Activated naive CD4-positive, alpha-beta T cell treated with anti-CD3 and anti-CD28 coated beads, Interleukin-2, amount 10 ng/mL, durations not matched to agents 7 days and 5 days (primary cell): ENCODE results near the gene KRT17.
"Not testable (repeated sequence)": the region's sequence is repeated elsewhere in the genome, so short reads cannot be mapped to it uniquely, and the experiment has no call there.

Experiments
- CTCF ChIA-PET: fragments of 350-600 bp; sonication (Branson Sonifier 250); formaldehyde crosslinking; loops from one replicate; lab custom pipeline; 2021; ENCODE audit warnings: antibody characterized with exemption; lab: Charles Lee
- DNase-seq: peaks from one replicate; pipeline ENCODE4 v3.0.0-alpha.2; 2020
- H3K27ac Mint-ChIP-seq: one replicate; pipeline ENCODE4 v1.8.0; 2021; ENCODE audit warnings: mild to moderate bottlenecking, moderate library complexity, mixed read lengths
- H3K27me3 Mint-ChIP-seq: one replicate; pipeline ENCODE4 v1.8.0; 2021; ENCODE audit warnings: mild to moderate bottlenecking, mixed read lengths
- H3K36me3 Mint-ChIP-seq: one replicate; pipeline ENCODE4 v1.8.0; 2021; ENCODE audit warnings: mixed read lengths
- H3K4me1 Mint-ChIP-seq: one replicate; pipeline ENCODE4 v1.8.0; 2021; ENCODE audit warnings: mixed read lengths
- H3K4me3 Mint-ChIP-seq: one replicate; pipeline ENCODE4 v1.8.0; 2021; ENCODE audit warnings: mild to moderate bottlenecking, moderate library complexity, mixed read lengths
- H3K9me3 Mint-ChIP-seq: one replicate; pipeline ENCODE4 v1.8.0; 2021; ENCODE audit warnings: mixed read lengths

Gene KRT17

DNA sequence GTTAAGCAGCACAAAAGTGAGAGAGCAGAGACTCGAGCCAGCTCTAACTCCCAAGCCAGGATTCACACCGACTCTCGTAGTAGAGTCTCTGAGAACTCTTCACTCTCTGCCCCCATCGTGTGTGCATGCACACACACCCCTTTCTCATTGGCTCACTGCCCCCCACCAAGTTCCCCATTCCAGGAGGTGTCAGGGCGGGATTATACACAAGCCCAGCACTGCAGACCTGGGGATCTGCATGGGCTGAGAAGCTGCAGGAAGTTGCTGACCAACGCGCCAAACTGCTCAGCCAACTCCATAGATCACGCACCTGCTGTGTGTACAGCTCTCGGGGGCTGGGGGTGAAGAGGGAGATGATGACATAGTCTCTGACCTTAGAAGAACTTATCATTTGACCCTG is 9.6 kb downstream of the KRT17 start:
- peaks cover 16% of the 10 kb centered on the region for H3K27me3 Mint-ChIP-seq
- H3K27ac Mint-ChIP-seq, H3K4me3 Mint-ChIP-seq, CTCF ChIA-PET, H3K4me1 Mint-ChIP-seq, DNase-seq, H3K9me3 Mint-ChIP-seq, H3K36me3 Mint-ChIP-seq: not testable (repeated sequence)

- DNase-seq: no peak
- H3K4me1 Mint-ChIP-seq: no peaks in the 10 kb centered on the region
- CTCF ChIA-PET: no interaction called here
- peaks cover 21% of the 10 kb centered on the region for H3K27me3 Mint-ChIP-seq
- no peak overlapping the region for H3K27ac Mint-ChIP-seq
- no peak overlapping the region for H3K4me3 Mint-ChIP-seq
- H3K36me3 Mint-ChIP-seq: no peaks in the 10 kb centered on the region
- H3K9me3 Mint-ChIP-seq: no peaks in the 10 kb centered on the region
Measured at GRCh38 chr17:41614098-41614497, 10.3 kb downstream of the KRT17 start.

DNA sequence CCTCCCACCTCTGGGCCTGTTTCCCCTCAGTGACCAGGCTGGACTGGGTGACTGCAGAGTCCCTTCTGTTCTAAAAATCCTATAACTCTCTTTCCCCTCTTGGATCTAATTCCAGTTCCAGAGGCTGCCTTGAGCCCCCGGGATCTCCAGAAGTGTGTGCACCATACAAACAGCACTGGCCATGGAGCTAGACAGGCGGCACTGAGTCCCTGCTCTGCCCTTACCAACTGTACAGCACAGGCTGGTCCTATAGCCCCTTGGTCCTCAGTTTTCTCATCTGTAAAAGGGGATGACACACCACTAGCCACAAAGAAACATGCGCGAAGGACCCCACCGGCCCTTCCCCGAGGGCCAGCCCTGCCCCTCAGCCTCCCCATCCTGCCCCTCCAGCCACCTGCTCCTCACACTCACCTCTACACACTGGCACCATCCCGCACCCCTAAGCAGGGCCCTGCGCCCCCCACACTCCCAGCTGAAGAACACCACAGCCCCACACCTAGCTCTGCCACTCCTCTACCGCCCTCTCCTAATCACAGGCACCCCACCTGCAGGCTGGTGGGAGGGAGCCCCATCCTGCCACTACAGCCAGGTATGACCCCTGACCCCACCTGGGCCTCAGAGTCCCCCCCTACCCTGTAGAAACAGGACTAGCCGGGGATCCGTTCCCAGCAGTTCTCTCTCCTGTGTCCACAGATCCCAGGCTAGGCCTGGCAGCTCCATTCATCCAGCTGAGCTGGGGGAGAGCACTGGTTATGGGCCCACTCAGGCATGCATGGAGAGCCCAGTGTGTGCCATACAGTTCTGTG is 10.9 kb downstream of the KRT17 start:
- no peaks in the 10 kb centered on the region for H3K9me3 Mint-ChIP-seq
- CTCF ChIA-PET: no interaction called here

DNA sequence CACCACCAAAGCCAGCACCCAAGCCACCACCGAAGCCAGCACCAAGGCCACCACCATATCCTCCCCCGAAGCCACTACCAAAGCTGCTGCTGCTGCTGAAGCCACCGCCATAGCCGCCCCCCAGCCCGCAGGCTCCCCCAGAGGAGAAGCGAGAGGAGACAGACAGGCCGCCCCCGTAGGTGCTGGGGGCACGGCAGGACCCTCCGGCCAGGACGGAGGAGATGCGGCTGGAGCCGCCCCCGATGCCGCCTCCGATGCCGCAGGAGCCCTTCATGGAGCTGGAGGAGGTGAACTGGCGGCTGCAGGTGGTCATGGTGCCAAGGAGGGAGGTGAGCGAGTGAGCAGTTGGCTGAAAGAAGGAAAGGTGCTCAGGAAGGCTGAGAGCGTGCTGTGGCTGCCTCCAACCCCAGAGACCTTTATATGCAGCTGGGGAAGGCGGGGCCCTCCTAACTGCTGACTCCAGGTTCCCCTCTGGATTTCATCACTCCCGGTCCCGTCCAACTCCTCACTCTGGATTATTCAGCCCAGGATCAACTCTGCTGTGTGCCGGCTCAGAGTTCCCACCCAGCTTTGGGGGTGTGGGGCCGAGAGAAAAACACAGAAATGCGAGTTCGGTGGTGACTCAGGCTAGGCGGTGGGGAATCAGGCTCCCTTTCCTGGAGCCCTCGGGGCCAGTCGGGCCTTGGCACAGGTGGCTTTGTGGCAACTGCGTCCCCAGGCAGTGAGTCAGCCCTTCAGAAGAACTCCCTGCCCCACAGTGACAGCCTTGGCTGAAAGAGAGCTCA is 11.8 kb downstream of the KRT17 start, which contains the start of gene KRT16:
TSS of gene KRT16 (minus strand) at position 392 of the 785 bp plus-strand sequence. CDS start at position 313, 79 bp downstream.
- CTCF ChIA-PET, H3K4me3 Mint-ChIP-seq, H3K4me1 Mint-ChIP-seq, DNase-seq, H3K9me3 Mint-ChIP-seq, H3K27ac Mint-ChIP-seq, H3K36me3 Mint-ChIP-seq: not testable (repeated sequence)
- H3K27me3 Mint-ChIP-seq: peaks cover 28% of the 10 kb centered on the region

More for the DNA sequence above, 10.9 kb downstream of the KRT17 start:
- no peak overlapping the region for H3K4me3 Mint-ChIP-seq
- no peaks in the 10 kb centered on the region for H3K36me3 Mint-ChIP-seq
- no peak overlapping the region for H3K27ac Mint-ChIP-seq
- H3K27me3 Mint-ChIP-seq: peaks cover 28% of the 10 kb centered on the region
- DNase-seq: no peak
- no peaks in the 10 kb centered on the region for H3K4me1 Mint-ChIP-seq

DNA sequence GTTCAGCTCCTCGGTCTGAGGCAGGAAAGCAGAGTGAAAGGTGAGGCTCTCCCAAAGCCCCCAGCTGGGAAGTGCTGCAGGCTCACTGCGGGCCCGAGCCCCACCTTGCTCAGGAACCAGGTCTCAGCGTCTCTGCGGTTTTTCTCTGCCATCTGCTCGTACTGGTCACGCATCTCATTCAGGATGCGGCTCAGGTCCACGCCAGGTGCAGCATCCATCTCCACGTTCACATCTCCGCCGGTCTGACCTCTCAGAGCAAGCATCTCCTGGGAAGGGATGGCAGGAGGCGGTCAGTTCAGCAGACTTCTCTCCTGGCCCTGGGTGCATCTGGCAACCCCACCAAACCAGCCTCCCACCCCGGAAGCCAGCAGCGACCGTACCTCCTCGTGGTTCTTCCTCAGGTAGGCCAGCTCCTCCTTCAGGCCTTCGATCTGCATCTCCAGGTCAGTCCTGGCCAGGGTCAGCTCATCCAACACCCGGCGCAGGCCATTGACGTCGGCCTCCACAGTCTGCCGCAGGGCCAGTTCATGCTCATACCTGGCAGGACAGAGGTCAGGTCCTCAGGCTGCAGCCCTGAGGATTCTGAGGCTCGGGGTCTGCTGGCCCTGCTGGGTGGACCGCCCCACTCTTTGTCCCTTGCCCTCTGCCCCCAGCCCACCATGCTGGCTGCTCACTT is 13.3 kb downstream of the KRT17 start:
- no peak for DNase-seq
- Mint-ChIP-seq H3K27ac (no peak overlapping the region), H3K9me3 (peaks cover 13% of the 10 kb centered on the region), H3K36me3 (no peaks in the 10 kb centered on the region), H3K27me3 (peaks cover 30% of the 10 kb centered on the region), H3K4me1 (no peaks in the 10 kb centered on the region), H3K4me3 (no peak overlapping the region)
- CTCF ChIA-PET: no interaction called here

DNA sequence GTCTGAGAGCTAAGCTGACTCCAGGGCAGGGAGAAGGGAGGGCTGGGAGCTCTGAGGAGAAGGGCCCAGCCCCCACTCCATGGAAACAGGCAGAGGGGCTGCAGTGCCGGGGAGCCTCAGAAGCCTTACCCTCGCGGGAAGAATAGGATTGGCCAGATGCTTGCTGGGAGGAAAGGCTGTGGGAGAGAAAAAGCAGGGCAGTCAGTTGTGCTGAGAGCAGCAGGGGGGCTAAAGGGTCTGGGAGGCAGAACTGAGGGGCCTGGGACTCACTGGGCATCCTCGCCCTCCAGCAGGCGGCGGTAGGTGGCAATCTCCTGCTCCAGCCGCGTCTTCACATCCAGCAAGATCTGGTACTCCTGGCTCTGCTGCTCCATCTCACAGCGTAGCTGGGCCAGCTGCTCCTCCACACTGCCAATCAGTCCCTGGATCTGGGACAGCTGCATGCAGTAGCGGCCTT is 14.3 kb downstream of the KRT17 start:
- H3K4me1 Mint-ChIP-seq, CTCF ChIA-PET, DNase-seq, H3K36me3 Mint-ChIP-seq, H3K27ac Mint-ChIP-seq, H3K4me3 Mint-ChIP-seq: not testable (repeated sequence)
- Mint-ChIP-seq H3K27me3 (peaks cover 39% of the 10 kb centered on the region), H3K9me3 (peaks cover 13% of the 10 kb centered on the region)

GRCh38 chr17:41606930-41607329 is 17.4 kb downstream of the KRT17 start:
- H3K4me3 Mint-ChIP-seq, CTCF ChIA-PET, DNase-seq, H3K36me3 Mint-ChIP-seq, H3K27ac Mint-ChIP-seq, H3K4me1 Mint-ChIP-seq: not testable (repeated sequence)
- Mint-ChIP-seq H3K27me3 (peaks cover 44% of the 10 kb centered on the region), H3K9me3 (peaks cover 13% of the 10 kb centered on the region)

GRCh38 chr17:41602524-41602923 is 21.9 kb downstream of the KRT17 start:
- Mint-ChIP-seq H3K4me3 (no peak overlapping the region), H3K36me3 (no peaks in the 10 kb centered on the region), H3K4me1 (no peaks in the 10 kb centered on the region), H3K9me3 (peaks cover 11% of the 10 kb centered on the region), H3K27ac (no peak overlapping the region), H3K27me3 (peaks cover 19% of the 10 kb centered on the region)
- CTCF ChIA-PET: no interaction called here
- DNase-seq: no peak

- H3K36me3 Mint-ChIP-seq: no peaks in the 10 kb centered on the region
- no peaks in the 10 kb centered on the region for H3K4me1 Mint-ChIP-seq
- no peak overlapping the region for H3K27ac Mint-ChIP-seq
- peaks cover 16% of the 10 kb centered on the region for H3K27me3 Mint-ChIP-seq
- H3K4me3 Mint-ChIP-seq: no peak overlapping the region
- CTCF ChIA-PET: no interaction called here
- H3K9me3 Mint-ChIP-seq: no peaks in the 10 kb centered on the region
- no peak for DNase-seq
Measured at GRCh38 chr17:41600318-41600717, 24.1 kb downstream of the KRT17 start.

- Mint-ChIP-seq H3K36me3 (no peaks in the 10 kb centered on the region), H3K9me3 (no peaks in the 10 kb centered on the region), H3K4me3 (no peak overlapping the region), H3K4me1 (no peaks in the 10 kb centered on the region), H3K27ac (no peak overlapping the region), H3K27me3 (peaks cover 20% of the 10 kb centered on the region)
- no peak for DNase-seq
- CTCF ChIA-PET: no interaction called here
Measured at GRCh38 chr17:41599680-41600079, 24.7 kb downstream of the KRT17 start.

DNA sequence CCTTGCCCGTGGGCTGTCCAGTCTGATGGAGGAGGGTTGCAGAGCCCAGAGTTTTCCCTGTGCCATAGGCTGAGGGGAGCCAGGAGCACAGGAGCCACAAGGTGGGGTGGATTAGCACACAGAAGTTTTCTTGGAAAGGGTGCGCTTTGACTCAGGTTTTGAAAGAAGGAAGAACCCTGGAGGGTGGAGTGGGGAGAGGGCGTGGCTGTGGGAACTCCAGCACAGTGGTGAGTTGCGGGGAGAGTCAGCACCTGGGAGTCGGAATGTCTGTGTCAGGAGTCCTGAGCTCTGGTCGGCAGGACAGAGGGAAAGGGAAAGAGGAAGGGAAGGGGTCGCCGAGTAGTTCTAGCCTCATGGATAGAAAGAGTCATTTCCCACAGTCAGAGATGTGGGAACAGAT is 28.8 kb downstream of the KRT17 start:
- CTCF ChIA-PET: interaction anchor here (2.2 kb wide), 1 partner anchor 46 kb away, joined by 6 read pairs; no protein-coding TSS in a partner anchor
- no peak for DNase-seq
- Mint-ChIP-seq H3K4me1 (no peaks in the 10 kb centered on the region), H3K27ac (no peak overlapping the region), H3K4me3 (no peak overlapping the region), H3K36me3 (no peaks in the 10 kb centered on the region), H3K27me3 (peaks cover 28% of the 10 kb centered on the region), H3K9me3 (no peaks in the 10 kb centered on the region)

GRCh38 chr17:41594363-41594915 is 29.9 kb downstream of the KRT17 start:
- DNase-seq: no peak
- H3K27me3 Mint-ChIP-seq: peaks cover 28% of the 10 kb centered on the region
- CTCF ChIA-PET: interaction anchor here (2.2 kb wide), 1 partner anchor 45 kb away, joined by 6 read pairs; no protein-coding TSS in a partner anchor
- H3K9me3 Mint-ChIP-seq: no peaks in the 10 kb centered on the region
- H3K4me3 Mint-ChIP-seq: no peak overlapping the region
- no peaks in the 10 kb centered on the region for H3K4me1 Mint-ChIP-seq
- H3K27ac Mint-ChIP-seq: no peak overlapping the region
- no peaks in the 10 kb centered on the region for H3K36me3 Mint-ChIP-seq

GRCh38 chr17:41593306-41593981 is 30.9 kb downstream of the KRT17 start:
- no peaks in the 10 kb centered on the region for H3K4me1 Mint-ChIP-seq
- H3K9me3 Mint-ChIP-seq: no peaks in the 10 kb centered on the region
- H3K27ac Mint-ChIP-seq: no peak overlapping the region
- H3K36me3 Mint-ChIP-seq: no peaks in the 10 kb centered on the region
- H3K4me3 Mint-ChIP-seq: no peak overlapping the region
- DNase-seq: no peak
- CTCF ChIA-PET: interaction anchor here (1.5 to 2.3 kb wide), 3 partner anchors 14 to 54 kb away, joined by 3 to 9 read pairs (median 6); no protein-coding TSS in a partner anchor
- H3K27me3 Mint-ChIP-seq: peaks cover 29% of the 10 kb centered on the region
